ENCODE data around the gene MBTPS1. TPM values are rescaled to one million over a fixed set of nuclear protein-coding genes. Genes with fewer than 3 reads are reported as not detected.

The MBTPS1 gene
- total and polyA plus RNA-seq, 4 donors, result 45.5 to 130 (median 68.0) TPM

- no peak for DNase-seq
- Histone ChIP-seq H3K4me1 (ENCODE audit: control insufficient read depth in 5 of 5, insufficient read depth in 5 of 5, low read length in 5 of 5) (peaks cover 0 to 3% (median 0%) of the 10 kb centered on the region in 5 donors), H3K9ac (ENCODE audit: insufficient read depth in 1 of 2, low read length in 2 of 2) (no peak overlapping the region), H3K36me3 (ENCODE audit: control insufficient read depth in 4 of 4, insufficient read depth in 4 of 4, low read length in 4 of 4) (no peaks in the 10 kb centered on the region), H3K9me3 (ENCODE audit: control insufficient read depth in 4 of 4, insufficient read depth in 3 of 4, low read length in 3 of 4) (peaks cover 0 to 2% (median 0%) of the 10 kb centered on the region in 4 donors), H3K4me3 (no peak overlapping the region), H3K27ac (ENCODE audit: low read depth in 1 of 2, low read length in 1 of 2) (no peak overlapping the region), H3K27me3 (ENCODE audit: control insufficient read depth in 3 of 3, insufficient read depth in 3 of 3, low read length in 2 of 3) (no peaks in the 10 kb centered on the region)
- ATAC-seq (ENCODE audit: insufficient read depth, low FRiP score), result no peak
- TF ChIP-seq, protein P1, sequence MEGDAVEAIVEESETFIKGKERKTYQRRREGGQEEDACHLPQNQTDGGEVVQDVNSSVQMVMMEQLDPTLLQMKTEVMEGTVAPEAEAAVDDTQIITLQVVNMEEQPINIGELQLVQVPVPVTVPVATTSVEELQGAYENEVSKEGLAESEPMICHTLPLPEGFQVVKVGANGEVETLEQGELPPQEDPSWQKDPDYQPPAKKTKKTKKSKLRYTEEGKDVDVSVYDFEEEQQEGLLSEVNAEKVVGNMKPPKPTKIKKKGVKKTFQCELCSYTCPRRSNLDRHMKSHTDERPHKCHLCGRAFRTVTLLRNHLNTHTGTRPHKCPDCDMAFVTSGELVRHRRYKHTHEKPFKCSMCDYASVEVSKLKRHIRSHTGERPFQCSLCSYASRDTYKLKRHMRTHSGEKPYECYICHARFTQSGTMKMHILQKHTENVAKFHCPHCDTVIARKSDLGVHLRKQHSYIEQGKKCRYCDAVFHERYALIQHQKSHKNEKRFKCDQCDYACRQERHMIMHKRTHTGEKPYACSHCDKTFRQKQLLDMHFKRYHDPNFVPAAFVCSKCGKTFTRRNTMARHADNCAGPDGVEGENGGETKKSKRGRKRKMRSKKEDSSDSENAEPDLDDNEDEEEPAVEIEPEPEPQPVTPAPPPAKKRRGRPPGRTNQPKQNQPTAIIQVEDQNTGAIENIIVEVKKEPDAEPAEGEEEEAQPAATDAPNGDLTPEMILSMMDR (IDR thresholded peaks at IDR 0.05; ENCODE audit: control extremely low read depth, extremely low read depth), result no peak
- WGBS, 2 donors, result 47 to 65% methylated on average over 14 of the region's 14 CpGs
These were observed 87.3 kb downstream of the MBTPS1 start for GRCh38 chr16:84029297-84030047.

GRCh38 chr16:84027625-84028024, 89.1 kb downstream of the MBTPS1 start:
- TF ChIP-seq, protein P1 (IDR thresholded peaks at IDR 0.05; ENCODE audit: control extremely low read depth, extremely low read depth), result no peak
- H3K27me3 ChIP-seq (ENCODE audit: control insufficient read depth in 3 of 3, insufficient read depth in 3 of 3, low read length in 2 of 3), result no peaks in the 10 kb centered on the region
- H3K4me1 ChIP-seq (ENCODE audit: control insufficient read depth in 5 of 5, insufficient read depth in 5 of 5, low read length in 5 of 5), result peaks cover 0 to 3% (median 0%) of the 10 kb centered on the region in 5 donors
- DNase-seq (no peak), ATAC-seq (ENCODE audit: insufficient read depth, low FRiP score) (no peak)
- no peak overlapping the region for H3K27ac ChIP-seq (ENCODE audit: low read depth in 1 of 2, low read length in 1 of 2)
- peaks cover 0 to 2% (median 0%) of the 10 kb centered on the region in 4 donors for H3K9me3 ChIP-seq (ENCODE audit: control insufficient read depth in 4 of 4, insufficient read depth in 3 of 4, low read length in 3 of 4)
- H3K9ac ChIP-seq (ENCODE audit: insufficient read depth in 1 of 2, low read length in 2 of 2), result no peak overlapping the region
- no peak overlapping the region for H3K4me3 ChIP-seq
- H3K36me3 ChIP-seq (ENCODE audit: control insufficient read depth in 4 of 4, insufficient read depth in 4 of 4, low read length in 4 of 4), result no peaks in the 10 kb centered on the region
- 56 to 70% methylated on average over 15 of the region's 15 CpGs for WGBS, 2 donors

DNA sequence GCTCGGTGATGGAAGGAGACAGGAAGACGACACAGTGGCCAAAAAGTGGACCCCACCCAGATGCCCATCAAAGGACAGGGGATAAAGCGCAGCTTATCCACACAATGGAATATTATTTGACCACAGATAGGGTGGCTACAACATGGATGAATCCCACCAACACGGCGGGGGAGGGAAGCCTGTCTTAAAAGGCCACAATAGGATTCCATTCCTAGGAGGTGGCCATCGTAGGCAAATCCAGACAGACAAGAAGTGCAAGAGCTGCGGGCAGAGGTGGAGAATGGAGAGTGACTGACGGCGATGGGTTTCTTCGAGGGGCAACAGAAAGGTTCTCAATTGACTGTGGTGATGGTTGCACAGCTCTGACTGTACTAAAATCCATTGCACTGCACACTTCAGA, 90.1 kb downstream of the MBTPS1 start:
- peaks cover 0 to 3% (median 0%) of the 10 kb centered on the region in 5 donors for H3K4me1 ChIP-seq (ENCODE audit: control insufficient read depth in 5 of 5, insufficient read depth in 5 of 5, low read length in 5 of 5)
- no peak for ATAC-seq (ENCODE audit: insufficient read depth, low FRiP score)
- WGBS, 2 donors, result 83 to 89% methylated on average over 10 of the region's 10 CpGs
- no peaks in the 10 kb centered on the region for H3K27me3 ChIP-seq (ENCODE audit: control insufficient read depth in 3 of 3, insufficient read depth in 3 of 3, low read length in 2 of 3)
- peaks cover 0 to 7% (median 0%) of the 10 kb centered on the region in 4 donors for H3K9me3 ChIP-seq (ENCODE audit: control insufficient read depth in 4 of 4, insufficient read depth in 3 of 4, low read length in 3 of 4)
- no peak overlapping the region for H3K27ac ChIP-seq (ENCODE audit: low read depth in 1 of 2, low read length in 1 of 2)
- DNase-seq, result no peak
- no peaks in the 10 kb centered on the region for H3K36me3 ChIP-seq (ENCODE audit: control insufficient read depth in 4 of 4, insufficient read depth in 4 of 4, low read length in 4 of 4)
- no peak overlapping the region for H3K4me3 ChIP-seq
- no peak overlapping the region for H3K9ac ChIP-seq (ENCODE audit: insufficient read depth in 1 of 2, low read length in 2 of 2)
- TF ChIP-seq, protein P1 (IDR thresholded peaks at IDR 0.05; ENCODE audit: control extremely low read depth, extremely low read depth), result no peak

Data from lung (tissue), 12 donors.